B cell (primary cell): ENCODE results near the gene SIRPA. TPM values are rescaled to one million over a fixed set of nuclear protein-coding genes. Genes with fewer than 3 reads are reported as not detected.

Source experiments
- ATAC-seq: fragments of 200-7000 bp; cut with Tn5 transposase; one replicate; pipeline ENCODE4 v1.10.0; 2021; ENCODE audit warnings: low read depth, mild to moderate bottlenecking, moderate number of reproducible peaks, moderate library complexity
- CTCF ChIA-PET: fragments of 350-600 bp; sonication (Branson Sonifier 250); formaldehyde crosslinking; loops from one replicate; lab custom pipeline; 2021; ENCODE audit warnings: antibody characterized with exemption, inconsistent platforms; lab: Charles Lee
- POLR2A ChIA-PET: fragments of 350-600 bp; sonication (Branson Sonifier 250); formaldehyde crosslinking; loops from one replicate; lab custom pipeline; 2021; ENCODE audit warnings: antibody characterized with exemption; lab: Charles Lee
- DNase-seq: peaks from one replicate; pipeline ENCODE4 v3.0.0; 2013
- H2AFZ ChIP-seq: 2 replicates; pipeline ENCODE4 v1.6.1; 2012; ENCODE audit warnings: mild to moderate bottlenecking, low read depth, low read length; ENCODE audit not compliant: insufficient read depth, poor library complexity, severe bottlenecking
- H3K27ac ChIP-seq, 2 donors: 1 replicate in 1 of 2; 2 replicates in 1 of 2; pipeline ENCODE4 v1.5.1; 2012 to 2013; ENCODE audit warnings: low read length in 2 of 2, mild to moderate bottlenecking in 2 of 2, moderate library complexity in 1 of 2
- H3K27me3 ChIP-seq, 4 experiments: fragments of 200-600 bp in 1 of 4; sonication (generic) in 1 of 4; replicated peaks in 1 of 4; 1 replicate in 2 of 4; 2 replicates in 2 of 4; pipeline versions ENCODE4 v1.6.1 to v1.7.0; 2013 to 2016; ENCODE audit warnings: low read length in 3 of 4, mild to moderate bottlenecking in 2 of 4, mixed read lengths in 1 of 4, moderate library complexity in 1 of 4; ENCODE audit not compliant: insufficient read depth in 4 of 4, control insufficient read depth in 3 of 4; ENCODE audit errors: control extremely low read depth in 1 of 4
- H3K36me3 ChIP-seq, 2 experiments: replicated peaks in 1 of 2; 1 replicate in 1 of 2; 2 replicates in 1 of 2; pipeline versions ENCODE4 v1.6.1 to v1.7.1; 2013; ENCODE audit warnings: low read length in 1 of 2; ENCODE audit not compliant: insufficient read depth in 2 of 2, control insufficient read depth in 1 of 2; ENCODE audit errors: control extremely low read depth in 1 of 2, extremely low read depth in 1 of 2
- H3K4me1 ChIP-seq, 2 donors: fragments of 200-600 bp in 1 of 2; sonication (generic) in 1 of 2; 1 replicate in 1 of 2; 2 replicates in 1 of 2; pipeline versions ENCODE4 v1.5.1 to v1.6.1; 2013 to 2017; ENCODE audit warnings: low read length in 2 of 2; ENCODE audit not compliant: control insufficient read depth in 2 of 2, insufficient read depth in 2 of 2
- H3K4me2 ChIP-seq: replicated peaks from 2 replicates; pipeline ENCODE3; 2012; ENCODE audit warnings: mild to moderate bottlenecking, low read depth, low read length; ENCODE audit not compliant: poor library complexity, severe bottlenecking
- H3K4me3 ChIP-seq, 5 experiments: fragments of 200-600 bp in 1 of 5; sonication (generic) in 1 of 5; 1 replicate in 3 of 5; 2 replicates in 2 of 5; pipeline versions ENCODE4 v1.5.1 to v1.7.0; 2011 to 2016; ENCODE audit warnings: low read length in 4 of 5, mild to moderate bottlenecking in 4 of 5, low read depth in 2 of 5, control low read depth in 1 of 5, moderate library complexity in 1 of 5; ENCODE audit not compliant: insufficient read depth in 1 of 5; ENCODE audit errors: control extremely low read depth in 1 of 5, extremely low read depth in 1 of 5
- H3K79me2 ChIP-seq: fragments of 200-600 bp; sonication (generic); one replicate; pipeline ENCODE4 v1.6.0; 2016; ENCODE audit warnings: low read length; ENCODE audit not compliant: control insufficient read depth, insufficient read depth
- H3K9ac ChIP-seq: fragments of 200-600 bp; sonication (generic); 2 replicates; pipeline ENCODE4 v1.6.1; 2017; ENCODE audit warnings: mild to moderate bottlenecking, low read length, moderate library complexity
- H3K9me3 ChIP-seq, 3 donors: one replicate each; pipeline versions ENCODE4 v1.6.1 to v1.7.1; 2013; ENCODE audit warnings: low read length in 2 of 3; ENCODE audit not compliant: control insufficient read depth in 2 of 3, insufficient read depth in 1 of 3; ENCODE audit errors: control extremely low read depth in 1 of 3
- H4K20me1 ChIP-seq: 2 replicates; pipeline ENCODE4 v1.6.0; 2012; ENCODE audit warnings: mild to moderate bottlenecking, low read length; ENCODE audit not compliant: insufficient read depth, control insufficient read depth, poor library complexity, severe bottlenecking
- H3K27ac Mint-ChIP-seq: one replicate; pipeline ENCODE4 v1.8.0; 2021; ENCODE audit warnings: mixed read lengths
- H3K27me3 Mint-ChIP-seq: one replicate; pipeline ENCODE4 v1.8.0; 2021; ENCODE audit warnings: mixed read lengths
- H3K4me1 Mint-ChIP-seq: one replicate; pipeline ENCODE4 v1.8.0; 2021; ENCODE audit warnings: mixed read lengths
- H3K4me3 Mint-ChIP-seq: one replicate; pipeline ENCODE4 v1.8.0; 2021; ENCODE audit warnings: mixed read lengths
- H3K9me3 Mint-ChIP-seq: one replicate; pipeline ENCODE4 v1.8.0; 2022; ENCODE audit warnings: mixed read lengths; ENCODE audit not compliant: insufficient read depth
- EZH2 ChIP-seq: IDR thresholded peaks from 2 replicates; pipeline ENCODE4 v1.6.1; 2012; ENCODE audit warnings: borderline replicate concordance, low read depth, mild to moderate bottlenecking, moderate library complexity, low read length; ENCODE audit not compliant: insufficient read depth, poor library complexity, severe bottlenecking
- WGBS: methylation state at CpG from one replicate; pipeline ENCODE4 v1.1.5; 2013; ENCODE audit warnings: missing lambda C conversion rate; ENCODE audit not compliant: insufficient coverage; 5-methylcytosine and 5-hydroxymethylcytosine counted together
- intact Hi-C: fragments of 100-400 bp; cut with micrococcal nuclease; formaldehyde crosslinking; loops from one replicate; pipeline ENCODE4 v1.10.0; 2022
- polyA plus RNA-seq: library from polyadenylated mRNA; depleted of rRNA; stranded (reverse); fragments of >200 nt; gene quantifications from 2 replicates; pipeline ENCODE4 v1.2.3, GENCODE V29; 2012
- total RNA-seq, 2 donors: library from RNA; stranded (reverse); fragments of 120-200 nt in 1 of 2; gene quantifications; 1 replicate in 1 of 2; 2 replicates in 1 of 2; pipeline versions ENCODE4 v1.2.3 to v1.2.4, GENCODE V29; 2013 to 2022
- TF ChIP-seq, protein P1 (sequence below): fragments of 200-600 bp; IDR thresholded peaks from one replicate; pipeline ENCODE4 v1.8.0; 2022; ENCODE audit warnings: antibody characterized with exemption, mild to moderate bottlenecking

Gene SIRPA
- total and polyA plus RNA-seq, 2 donors (not counting 1 experiment from before 2014, with no cell fraction given), result 0.94 to 10.2 TPM

DNA sequence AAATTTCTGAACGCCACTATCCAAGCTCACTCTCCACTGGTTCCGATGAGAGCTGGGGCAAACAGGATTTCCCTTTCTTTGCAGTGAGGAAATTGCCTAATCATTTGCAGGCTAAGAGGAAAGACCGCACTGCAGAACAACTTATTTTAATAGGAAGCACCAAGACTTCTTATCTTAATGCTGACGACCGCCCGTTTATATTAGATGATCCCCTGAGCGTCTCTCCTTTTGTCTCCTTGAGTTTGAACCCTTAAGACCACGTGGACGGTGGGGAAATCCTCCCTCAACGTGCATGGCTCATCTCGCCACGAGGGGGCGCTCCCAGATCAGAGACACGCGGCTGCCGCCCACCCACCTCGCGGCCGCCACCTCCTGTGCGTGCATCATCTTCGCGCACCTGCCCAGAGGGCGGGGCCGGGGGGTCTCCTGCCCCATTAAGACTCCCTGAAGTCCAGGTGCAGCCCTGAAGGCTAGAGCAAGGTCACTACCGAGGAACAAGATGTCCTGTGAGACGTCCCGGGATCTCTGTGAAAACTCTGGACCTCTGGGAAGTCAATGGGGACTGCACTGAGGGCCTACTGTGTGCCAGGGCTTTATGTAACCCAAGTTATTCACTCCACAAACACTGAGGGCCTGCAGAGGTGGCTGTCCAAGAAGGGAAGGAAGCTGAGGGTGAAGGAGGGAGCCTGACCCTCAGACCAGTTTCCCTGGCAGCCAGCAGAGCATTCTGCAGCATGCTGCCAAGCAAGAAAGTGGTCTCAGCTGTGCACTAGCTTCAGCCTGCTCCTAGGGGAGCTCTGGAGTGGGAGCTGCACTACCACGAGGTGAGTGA, 70.5 kb downstream of the SIRPA start:
- ChIA-PET CTCF (interaction anchor here (0.6 to 5.4 kb wide), 38 partner anchors 8 to 510 kb away, joined by 3 to 95 read pairs (median 4); no protein-coding TSS in a partner anchor), POLR2A (interaction anchor here (1.2 kb wide), 1 partner anchor 11 kb away, joined by 9 read pairs; no protein-coding TSS in a partner anchor)
- peak overlapping the region; percentile 78 for H3K4me2 ChIP-seq
- no peaks in the 10 kb centered on the region for H3K9me3 ChIP-seq
- peak overlapping the region; percentile 9 to 57 (median 42) for H3K4me3 ChIP-seq
- TF ChIP-seq, protein P1, sequence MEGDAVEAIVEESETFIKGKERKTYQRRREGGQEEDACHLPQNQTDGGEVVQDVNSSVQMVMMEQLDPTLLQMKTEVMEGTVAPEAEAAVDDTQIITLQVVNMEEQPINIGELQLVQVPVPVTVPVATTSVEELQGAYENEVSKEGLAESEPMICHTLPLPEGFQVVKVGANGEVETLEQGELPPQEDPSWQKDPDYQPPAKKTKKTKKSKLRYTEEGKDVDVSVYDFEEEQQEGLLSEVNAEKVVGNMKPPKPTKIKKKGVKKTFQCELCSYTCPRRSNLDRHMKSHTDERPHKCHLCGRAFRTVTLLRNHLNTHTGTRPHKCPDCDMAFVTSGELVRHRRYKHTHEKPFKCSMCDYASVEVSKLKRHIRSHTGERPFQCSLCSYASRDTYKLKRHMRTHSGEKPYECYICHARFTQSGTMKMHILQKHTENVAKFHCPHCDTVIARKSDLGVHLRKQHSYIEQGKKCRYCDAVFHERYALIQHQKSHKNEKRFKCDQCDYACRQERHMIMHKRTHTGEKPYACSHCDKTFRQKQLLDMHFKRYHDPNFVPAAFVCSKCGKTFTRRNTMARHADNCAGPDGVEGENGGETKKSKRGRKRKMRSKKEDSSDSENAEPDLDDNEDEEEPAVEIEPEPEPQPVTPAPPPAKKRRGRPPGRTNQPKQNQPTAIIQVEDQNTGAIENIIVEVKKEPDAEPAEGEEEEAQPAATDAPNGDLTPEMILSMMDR, result peak; percentile 93
- TF ChIP-seq EZH2, result no peak
- Mint-ChIP-seq H3K27me3 (peaks cover 2% of the 10 kb centered on the region), H3K9me3 (no peaks in the 10 kb centered on the region), H3K4me3 (peak overlapping the region; percentile 50), H3K27ac (no peak overlapping the region), H3K4me1 (peaks cover 18% of the 10 kb centered on the region)
- WGBS, result 5% methylated on average over 24 of the region's 28 CpGs
- no peaks in the 10 kb centered on the region for H3K79me2 ChIP-seq
- H3K36me3 ChIP-seq, result no peaks in the 10 kb centered on the region
- peaks cover 16 to 18% of the 10 kb centered on the region in 2 donors for H3K4me1 ChIP-seq
- H3K27me3 ChIP-seq, result no peaks in the 10 kb centered on the region
- peak overlapping the region; percentile 52 for H3K9ac ChIP-seq
- ATAC-seq (peak; percentile 88), DNase-seq (peak; percentile 87)
- peak overlapping the region; percentile 64 for H2AFZ ChIP-seq
- intact Hi-C loops, result loop anchor here (1.0 to 5.0 kb wide), 6 partner anchors 11 to 489 kb away; partner anchors contain the start of genes SIRPA and STK35
- H3K27ac ChIP-seq, result no peak overlapping the region
- H4K20me1 ChIP-seq, result no peaks in the 10 kb centered on the region

DNA sequence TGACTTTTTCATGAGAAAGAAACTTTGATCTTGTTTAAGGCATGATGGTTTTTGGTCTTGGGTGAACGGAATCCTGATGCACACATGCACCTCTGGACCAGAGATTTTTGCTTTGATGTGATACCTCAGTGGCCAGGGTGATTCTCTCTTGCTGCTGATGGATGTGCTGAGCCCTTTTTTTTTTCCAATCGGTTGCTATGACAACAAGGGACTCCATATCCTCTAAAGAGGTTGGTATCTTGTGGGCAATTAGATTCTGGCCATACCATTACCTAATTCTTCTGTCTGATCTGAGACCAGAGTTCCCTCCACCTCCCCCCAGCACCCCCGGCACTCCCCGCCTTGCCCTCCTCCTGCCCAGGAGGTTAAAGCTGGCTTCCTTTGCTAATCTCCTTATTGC, 73.8 kb downstream of the SIRPA start:
- H3K4me3 Mint-ChIP-seq, result no peak overlapping the region
- no peak overlapping the region for H3K27ac ChIP-seq
- no peaks in the 10 kb centered on the region for H3K9me3 ChIP-seq
- POLR2A ChIA-PET, result no interaction called here
- no peaks in the 10 kb centered on the region for H3K9me3 Mint-ChIP-seq
- no peak overlapping the region for H3K9ac ChIP-seq
- peaks cover 0 to 6% (median 0%) of the 10 kb centered on the region in 4 experiments for H3K27me3 ChIP-seq
- TF ChIP-seq, protein P1, result no peak
- TF ChIP-seq EZH2, result no peak
- no peak overlapping the region for H3K4me2 ChIP-seq
- CTCF ChIA-PET, result interaction anchor here (0.6 kb wide), 1 partner anchor 171 kb away, joined by 4 read pairs; no protein-coding TSS in a partner anchor
- peaks cover 19% of the 10 kb centered on the region for H3K4me1 Mint-ChIP-seq
- peaks cover 20% of the 10 kb centered on the region in 2 donors for H3K4me1 ChIP-seq
- DNase-seq (no peak), ATAC-seq (no peak)
- no peak overlapping the region for H2AFZ ChIP-seq
- intact Hi-C loops, result loop anchor here (5.0 kb wide), 2 partner anchors 72 to 133 kb away; partner anchors contain the start of genes SIRPA and STK35
- no peak overlapping the region for H3K4me3 ChIP-seq
- no peaks in the 10 kb centered on the region for H3K36me3 ChIP-seq
- H4K20me1 ChIP-seq, result no peaks in the 10 kb centered on the region
- 78% methylated on average over 3 of the region's 4 CpGs for WGBS
- peaks cover 18% of the 10 kb centered on the region for H3K27me3 Mint-ChIP-seq
- H3K27ac Mint-ChIP-seq, result no peak overlapping the region
- no peaks in the 10 kb centered on the region for H3K79me2 ChIP-seq
